ENCODE data around the gene MOCS1.

The MOCS1 gene

GRCh38 chr6:39865011-39865888 lies 69.0 kb downstream of the MOCS1 start:
- DNase-seq = peak; percentile 34

GRCh38 chr6:39861663-39862062 lies 72.6 kb downstream of the MOCS1 start:
- DNase-seq = no peak

GRCh38 chr6:39859025-39859424 lies 75.2 kb downstream of the MOCS1 start:
- DNase-seq = no peak

GRCh38 chr6:39855356-39855995 lies 78.8 kb downstream of the MOCS1 start:
- DNase-seq = no peak
